ENCODE data around the gene KRT78. TPM values are rescaled to one million over a fixed set of nuclear protein-coding genes. Genes with fewer than 3 reads are reported as not detected.
A peak's percentile ranks its signal among the peaks of the same experiment; 100 is the strongest.

The KRT78 gene
- total and polyA plus RNA-seq, 9 of the 15 experiments (the other 6 are each of a cell fraction or from before 2014, with no cell fraction given) = not detected

GRCh38 chr12:52798003-52798670 is 50.7 kb downstream of the KRT78 start (continued):
- no peak for TF ChIP-seq PBX2 (CRISPR knock-in tag; IDR thresholded peaks at IDR 0.05; ENCODE audit: low read depth)
- peak; percentile 44; the same call in 1 of the 2 replicates for TF ChIP-seq PBX2 (tag; conservative IDR thresholded peaks at IDR 0.05; ENCODE audit: low read depth)
- TF ChIP-seq FOXK1 (CRISPR knock-in tag; IDR thresholded peaks at IDR 0.05; ENCODE audit: borderline replicate concordance) = no peak
- no peak for TF ChIP-seq CHCHD3 (CRISPR knock-in tag; IDR thresholded peaks at IDR 0.05)
- no peak for TF ChIP-seq USF1 (CRISPR knock-in tag; IDR thresholded peaks at IDR 0.05)
- no peak for TF ChIP-seq ASH1L (IDR thresholded peaks at IDR 0.05; ENCODE audit: borderline replicate concordance, low read depth, partially characterized antibody)
- TF ChIP-seq, protein P1, sequence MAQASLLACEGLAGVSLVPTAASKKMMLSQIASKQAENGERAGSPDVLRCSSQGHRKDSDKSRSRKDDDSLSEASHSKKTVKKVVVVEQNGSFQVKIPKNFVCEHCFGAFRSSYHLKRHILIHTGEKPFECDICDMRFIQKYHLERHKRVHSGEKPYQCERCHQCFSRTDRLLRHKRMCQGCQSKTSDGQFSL (CRISPR knock-in tag; IDR thresholded peaks at IDR 0.05) = no peak
- TF ChIP-seq, protein P1 (tag; IDR thresholded peaks at IDR 0.05) = no peak
- no peak for TF ChIP-seq ZNF146 (CRISPR knock-in tag; IDR thresholded peaks at IDR 0.05; ENCODE audit: unreplicated experiment)
- no peak for TF ChIP-seq RFX7 (CRISPR knock-in tag; IDR thresholded peaks at IDR 0.05)
- peak; percentile 62; the same call in 1 of the 2 replicates for TF ChIP-seq MAFF (IDR thresholded peaks at IDR 0.05; ENCODE audit: low read length)
- TF ChIP-seq ZNF280A (IDR thresholded peaks at IDR 0.05; ENCODE audit: low read depth, partially characterized antibody) = no peak
- no peak for TF ChIP-seq ZNF184 (CRISPR knock-in tag; IDR thresholded peaks at IDR 0.05)
- TF ChIP-seq NFE2 (IDR thresholded peaks at IDR 0.05; ENCODE audit: low read depth) = peak; percentile 77
- TF ChIP-seq ZNF316 (IDR thresholded peaks at IDR 0.05) = peak; percentile 74

Data from K562 (cell line).